Loucy (cell line): ENCODE results near the gene RAPGEF5.

Experiments used
- EZH2phosphoT487 ChIP-seq: fragments of 200-600 bp; IDR thresholded peaks from 2 replicates; pipeline ENCODE4 v1.6.1; 2018; ENCODE audit warnings: antibody characterized with exemption, mild to moderate bottlenecking, moderate library complexity, borderline replicate concordance
- TF ChIP-seq, protein P1 (sequence below): fragments of 200-600 bp; sonication (generic); conservative IDR thresholded peaks from 2 replicates; pipeline ENCODE4 v1.5.1; 2014; ENCODE audit warnings: mild to moderate bottlenecking, antibody characterized with exemption, low read length

DNA sequence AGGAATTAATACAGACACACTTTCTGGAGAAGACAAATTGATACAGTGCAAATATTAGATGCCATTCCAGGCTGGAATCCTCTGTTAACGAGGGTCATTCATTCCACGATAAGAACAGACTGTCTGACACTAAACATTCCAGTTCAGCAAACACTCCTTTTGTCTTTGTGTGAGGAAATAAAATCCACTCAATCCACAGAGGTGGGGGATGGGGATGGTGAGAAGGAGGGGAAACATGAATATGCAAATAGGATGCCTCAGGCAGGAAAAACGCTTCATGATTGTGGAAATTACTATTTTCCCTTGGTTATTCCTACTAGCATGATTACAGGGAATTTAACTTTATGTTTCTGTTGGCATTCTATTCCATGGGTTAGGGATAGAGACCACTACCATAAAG lies 214.4 kb downstream of the RAPGEF5 start:
- TF ChIP-seq, protein P1, sequence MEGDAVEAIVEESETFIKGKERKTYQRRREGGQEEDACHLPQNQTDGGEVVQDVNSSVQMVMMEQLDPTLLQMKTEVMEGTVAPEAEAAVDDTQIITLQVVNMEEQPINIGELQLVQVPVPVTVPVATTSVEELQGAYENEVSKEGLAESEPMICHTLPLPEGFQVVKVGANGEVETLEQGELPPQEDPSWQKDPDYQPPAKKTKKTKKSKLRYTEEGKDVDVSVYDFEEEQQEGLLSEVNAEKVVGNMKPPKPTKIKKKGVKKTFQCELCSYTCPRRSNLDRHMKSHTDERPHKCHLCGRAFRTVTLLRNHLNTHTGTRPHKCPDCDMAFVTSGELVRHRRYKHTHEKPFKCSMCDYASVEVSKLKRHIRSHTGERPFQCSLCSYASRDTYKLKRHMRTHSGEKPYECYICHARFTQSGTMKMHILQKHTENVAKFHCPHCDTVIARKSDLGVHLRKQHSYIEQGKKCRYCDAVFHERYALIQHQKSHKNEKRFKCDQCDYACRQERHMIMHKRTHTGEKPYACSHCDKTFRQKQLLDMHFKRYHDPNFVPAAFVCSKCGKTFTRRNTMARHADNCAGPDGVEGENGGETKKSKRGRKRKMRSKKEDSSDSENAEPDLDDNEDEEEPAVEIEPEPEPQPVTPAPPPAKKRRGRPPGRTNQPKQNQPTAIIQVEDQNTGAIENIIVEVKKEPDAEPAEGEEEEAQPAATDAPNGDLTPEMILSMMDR = no peak
- TF ChIP-seq EZH2phosphoT487 = no peak
